GM23248 (cell line): ENCODE measurements around the gene HOXC12.

Experiments
- EZH2 ChIP-seq: fragments of 200-600 bp; sonication (generic); IDR thresholded peaks from 2 replicates; pipeline ENCODE4 v1.6.1; 2018; ENCODE audit warnings: antibody characterized with exemption, mild to moderate bottlenecking; ENCODE audit not compliant: insufficient read depth, poor library complexity, severe bottlenecking
- EZH2phosphoT487 ChIP-seq: fragments of 200-600 bp; sonication (generic); IDR thresholded peaks from 2 replicates; pipeline ENCODE4 v1.6.1; 2018; ENCODE audit warnings: antibody characterized with exemption, moderate library complexity, mild to moderate bottlenecking, low read depth; ENCODE audit not compliant: insufficient read depth

DNA sequence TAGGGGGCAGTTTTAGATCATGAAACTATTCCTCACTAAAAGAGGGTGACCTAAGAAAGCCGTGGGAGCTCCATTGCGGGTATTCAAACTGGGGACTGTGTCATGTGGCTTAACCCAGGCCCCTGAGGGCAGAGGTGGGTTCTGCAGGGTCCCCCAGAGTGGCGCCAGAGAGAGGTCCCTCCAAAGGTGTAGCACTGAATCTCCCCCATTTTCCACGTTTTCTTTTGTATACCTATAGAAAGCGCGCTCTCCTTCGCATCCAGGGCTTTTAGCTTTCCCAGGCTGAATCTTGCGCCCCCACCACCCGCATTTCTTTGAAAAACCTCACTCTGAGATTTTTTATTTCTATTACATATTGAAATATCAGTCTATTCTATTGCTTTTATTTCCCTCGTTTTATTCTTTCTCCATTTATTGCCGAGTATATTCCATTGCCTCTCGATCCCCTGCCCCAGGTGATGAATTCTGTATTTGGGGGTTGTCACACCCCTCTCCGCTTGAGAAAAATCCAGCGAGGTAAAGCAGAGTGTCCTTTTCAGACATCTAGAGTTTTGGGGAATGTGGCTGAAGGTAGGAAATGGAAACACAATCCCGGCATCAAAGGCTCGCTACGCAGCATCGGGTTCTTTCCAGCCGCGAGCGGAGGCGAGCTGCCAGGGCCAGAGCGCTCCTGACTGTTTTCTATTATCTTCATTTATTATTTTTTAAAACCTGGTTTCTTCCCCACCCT, 16.9 kb upstream of the HOXC12 start:
- TF ChIP-seq EZH2 (peak; percentile 49), EZH2phosphoT487 (0 out of 2 replicates have a peak, but pooled peaks have one; percentile 50)
